Gastroesophageal sphincter (tissue), 4 donors: Measurements from ENCODE around the gene BEND7. TPM values are rescaled to one million over a fixed set of nuclear protein-coding genes. Genes with fewer than 3 reads are reported as not detected.

ENCODE experiments used
- ATAC-seq: fragments of 150-250 bp; one replicate; pipeline ENCODE4 v1.9.1; 2016; ENCODE audit warnings: mild to moderate bottlenecking, moderate library complexity
- H3K27ac ChIP-seq, 4 donors: fragments of 200-600 bp; sonication (generic) in 3 of 4; 1 replicate in 3 of 4; 2 replicates in 1 of 4; pipeline ENCODE4 v1.5.1; 2016 to 2019
- H3K27me3 ChIP-seq: fragments of 200-600 bp; sonication (generic); one replicate; pipeline ENCODE4 v1.5.1; 2019
- H3K36me3 ChIP-seq, 2 donors: fragments of 200-600 bp; sonication (generic); one replicate each; pipeline ENCODE4 v1.5.1; 2019; ENCODE audit warnings: control low read depth in 1 of 2
- H3K4me1 ChIP-seq, 3 donors: fragments of 200-600 bp; sonication (generic); 1 replicate in 2 of 3; 2 replicates in 1 of 3; pipeline ENCODE4 v1.5.1; 2016 to 2019; ENCODE audit warnings: control low read depth in 2 of 3
- H3K4me3 ChIP-seq, 2 donors: fragments of 200-600 bp; sonication (generic); one replicate each; pipeline ENCODE4 v1.5.1; 2019; ENCODE audit warnings: mild to moderate bottlenecking in 1 of 2, moderate library complexity in 1 of 2
- H3K9me3 ChIP-seq, 3 donors: fragments of 200-600 bp; sonication (generic); one replicate each; pipeline ENCODE4 v1.5.1; 2017 to 2019; ENCODE audit warnings: control low read depth in 2 of 3
- CTCF ChIP-seq, 4 experiments: fragments of 200-600 bp in 2 of 4; fragments of 450-650 bp in 2 of 4; sonication (generic) in 1 of 4; IDR thresholded peaks; one replicate each; pipeline ENCODE4 v1.5.1; 2017 to 2019; ENCODE audit warnings: antibody characterized with exemption in 4 of 4, mild to moderate bottlenecking in 2 of 4, moderate library complexity in 2 of 4
- EP300 ChIP-seq: sonication (generic); formaldehyde crosslinking; IDR thresholded peaks from one replicate; pipeline ENCODE4 v1.6.1; 2017; ENCODE audit warnings: antibody characterized with exemption, mild to moderate bottlenecking
- POLR2A ChIP-seq, 2 donors: fragments of 450-650 bp; IDR thresholded peaks; one replicate each; pipeline ENCODE4 v1.6.1; 2017; ENCODE audit warnings: antibody characterized with exemption in 2 of 2, mild to moderate bottlenecking in 2 of 2, moderate library complexity in 1 of 2
- POLR2AphosphoS5 ChIP-seq: sonication (generic); formaldehyde crosslinking; IDR thresholded peaks from one replicate; pipeline ENCODE4 v1.6.1; 2017; ENCODE audit warnings: antibody characterized with exemption
- WGBS, 2 donors: methylation state at CpG; one replicate each; pipeline ENCODE4 v1.1.5; 2018; ENCODE audit warnings: low coverage in 1 of 2; 5-methylcytosine and 5-hydroxymethylcytosine counted together
- total RNA-seq, 4 donors: library from RNA; depleted of rRNA; stranded (reverse); fragments of >200 nt; gene quantifications; one replicate each; pipeline ENCODE4 v1.1.0, GENCODE V29; 2016

BEND7 gene
- total RNA-seq, 4 donors from 2014 or later = 18.4 to 25.9 (median 22.5) TPM

- no peak for ATAC-seq
- H3K9me3 ChIP-seq = no peaks in the 10 kb centered on the region
- H3K36me3 ChIP-seq = peaks cover 0 to 57% of the 10 kb centered on the region in 2 donors
- H3K4me3 ChIP-seq = no peak overlapping the region
- 77 to 100% methylated on average over 1 to 3 of the region's 3 CpGs for WGBS, 2 donors
- no peaks in the 10 kb centered on the region for H3K27me3 ChIP-seq
- TF ChIP-seq EP300 = no peak
- no peak for TF ChIP-seq CTCF (IDR thresholded peaks at IDR 0.05)
- TF ChIP-seq POLR2A (IDR thresholded peaks at IDR 0.05) = no peak
- no peak for TF ChIP-seq POLR2AphosphoS5
- no peak overlapping the region for H3K27ac ChIP-seq
- H3K4me1 ChIP-seq = no peaks in the 10 kb centered on the region
Measured at GRCh38 chr10:13483073-13483472, 45.7 kb downstream of the BEND7 start.

GRCh38 chr10:13481690-13482089 is 47.1 kb downstream of the BEND7 start:
- Histone ChIP-seq H3K27me3 (no peaks in the 10 kb centered on the region), H3K4me3 (no peak overlapping the region), H3K27ac (no peak overlapping the region), H3K4me1 (no peaks in the 10 kb centered on the region), H3K9me3 (no peaks in the 10 kb centered on the region), H3K36me3 (peaks cover 0 to 58% of the 10 kb centered on the region in 2 donors)
- no peak for TF ChIP-seq POLR2A (IDR thresholded peaks at IDR 0.05)
- no peak for TF ChIP-seq POLR2AphosphoS5
- TF ChIP-seq EP300 = no peak
- 75 to 89% methylated on average over 8 to 10 of the region's 10 CpGs for WGBS, 2 donors
- no peak for ATAC-seq

- Histone ChIP-seq H3K36me3 (peaks cover 0 to 52% of the 10 kb centered on the region in 2 donors), H3K9me3 (no peaks in the 10 kb centered on the region), H3K27me3 (no peaks in the 10 kb centered on the region), H3K4me3 (no peak overlapping the region), H3K4me1 (no peaks in the 10 kb centered on the region), H3K27ac (no peak overlapping the region)
- TF ChIP-seq CTCF (IDR thresholded peaks at IDR 0.05) = no peak
- TF ChIP-seq POLR2AphosphoS5 = no peak
- no peak for TF ChIP-seq POLR2A (IDR thresholded peaks at IDR 0.05)
- TF ChIP-seq EP300 = no peak
- ATAC-seq = no peak
Measured at GRCh38 chr10:13475124-13475523, 53.7 kb downstream of the BEND7 start.

- Histone ChIP-seq H3K27ac (no peak overlapping the region), H3K4me1 (no peaks in the 10 kb centered on the region), H3K9me3 (no peaks in the 10 kb centered on the region), H3K4me3 (no peak overlapping the region), H3K36me3 (peaks cover 0 to 41% of the 10 kb centered on the region in 2 donors), H3K27me3 (no peaks in the 10 kb centered on the region)
- TF ChIP-seq CTCF (IDR thresholded peaks at IDR 0.05) (no peak), EP300 (no peak), POLR2AphosphoS5 (no peak), POLR2A (IDR thresholded peaks at IDR 0.05) (no peak)
- 94 to 98% methylated on average over 23 to 26 of the region's 26 CpGs for WGBS, 2 donors
- no peak for ATAC-seq
Measured at GRCh38 chr10:13473986-13474385, 54.8 kb downstream of the BEND7 start.

- TF ChIP-seq CTCF (IDR thresholded peaks at IDR 0.05) = no peak
- TF ChIP-seq POLR2AphosphoS5 = no peak
- no peak for TF ChIP-seq POLR2A (IDR thresholded peaks at IDR 0.05)
- TF ChIP-seq EP300 = no peak
- Histone ChIP-seq H3K9me3 (no peaks in the 10 kb centered on the region), H3K4me3 (no peak overlapping the region)
Measured at GRCh38 chr10:13472359-13472758, 56.5 kb downstream of the BEND7 start.

More at GRCh38 chr10:13472359-13472758, 56.5 kb downstream of the BEND7 start:
- no peak for ATAC-seq
- Histone ChIP-seq H3K36me3 (peaks cover 0 to 33% of the 10 kb centered on the region in 2 donors), H3K4me1 (no peaks in the 10 kb centered on the region), H3K27ac (no peak overlapping the region), H3K27me3 (no peaks in the 10 kb centered on the region)
- WGBS, 2 donors = 93 to 99% methylated on average over 15 to 18 of the region's 19 CpGs
